RWPE2 (cell line): ENCODE data around the gene LARGE1.

Source experiments
- ATAC-seq: fragments of 200-7000 bp; cut with Tn5 transposase; 3 replicates; pipeline ENCODE4 v1.9.1; 2021; ENCODE audit warnings: low read depth
- DNase-seq: peaks from one replicate; pipeline ENCODE4 v3.0.0-alpha.2; 2020; ENCODE audit warnings: low spot score
- H3K27ac ChIP-seq: fragments of 450-650 bp; 2 replicates; pipeline ENCODE4 v1.5.1; 2017; ENCODE audit warnings: mild to moderate bottlenecking; ENCODE audit not compliant: poor library complexity, severe bottlenecking
- H3K27me3 ChIP-seq: fragments of 250-450 bp; sonication (Bioruptor Pico); 2 replicates; pipeline ENCODE4 v1.5.1; 2021; ENCODE audit warnings: mild to moderate bottlenecking, moderate library complexity; ENCODE audit not compliant: insufficient read depth, poor library complexity, severe bottlenecking
- H3K36me3 ChIP-seq: fragments of 250-450 bp; sonication (Bioruptor Pico); 2 replicates; pipeline ENCODE4 v1.5.1; 2020; ENCODE audit warnings: low read depth, mild to moderate bottlenecking, moderate library complexity
- H3K4me1 ChIP-seq: fragments of 250-450 bp; sonication (Bioruptor Pico); 2 replicates; pipeline ENCODE4 v1.5.1; 2021; ENCODE audit warnings: mild to moderate bottlenecking, moderate library complexity; ENCODE audit not compliant: insufficient read depth, poor library complexity, severe bottlenecking
- H3K4me3 ChIP-seq: fragments of 250-450 bp; sonication (Bioruptor Pico); 2 replicates; pipeline ENCODE4 v1.5.1; 2021; ENCODE audit warnings: mild to moderate bottlenecking, moderate library complexity; ENCODE audit not compliant: severe bottlenecking
- H3K9me3 ChIP-seq: fragments of 250-450 bp; sonication (Bioruptor Pico); 2 replicates; pipeline ENCODE4 v1.5.1; 2021; ENCODE audit warnings: mild to moderate bottlenecking, moderate library complexity; ENCODE audit not compliant: severe bottlenecking
- CTCF ChIP-seq: fragments of 450-650 bp; IDR thresholded peaks from one replicate; pipeline ENCODE4 v1.5.1; 2017; ENCODE audit warnings: mild to moderate bottlenecking, moderate library complexity; ENCODE audit not compliant: poor library complexity, severe bottlenecking

LARGE1 gene

GRCh38 chr22:33743756-33744155 lies 176.5 kb downstream of the LARGE1 start:
- no peaks in the 10 kb centered on the region for H3K27me3 ChIP-seq
- no peak for ATAC-seq
- H3K4me1 ChIP-seq = no peaks in the 10 kb centered on the region
- H3K27ac ChIP-seq = no peak overlapping the region
- no peaks in the 10 kb centered on the region for H3K9me3 ChIP-seq
- no peak for DNase-seq
- no peak for TF ChIP-seq CTCF
- H3K4me3 ChIP-seq = no peak overlapping the region
- no peaks in the 10 kb centered on the region for H3K36me3 ChIP-seq

GRCh38 chr22:33741025-33741424 lies 179.3 kb downstream of the LARGE1 start:
- DNase-seq (no peak), ATAC-seq (no peak)
- H3K36me3 ChIP-seq = no peaks in the 10 kb centered on the region
- no peak for TF ChIP-seq CTCF
- H3K9me3 ChIP-seq = no peaks in the 10 kb centered on the region
- no peaks in the 10 kb centered on the region for H3K27me3 ChIP-seq
- H3K4me1 ChIP-seq = no peaks in the 10 kb centered on the region
- H3K4me3 ChIP-seq = no peak overlapping the region
- H3K27ac ChIP-seq = no peak overlapping the region

- H3K27me3 ChIP-seq = no peaks in the 10 kb centered on the region
These were observed 180.8 kb downstream of the LARGE1 start for GRCh38 chr22:33739516-33739915.

GRCh38 chr22:33737662-33738061 lies 182.6 kb downstream of the LARGE1 start:
- Histone ChIP-seq H3K4me1 (no peaks in the 10 kb centered on the region), H3K36me3 (no peaks in the 10 kb centered on the region), H3K27ac (no peak overlapping the region), H3K4me3 (no peak overlapping the region), H3K27me3 (no peaks in the 10 kb centered on the region), H3K9me3 (no peaks in the 10 kb centered on the region)
- ATAC-seq (no peak), DNase-seq (no peak)
- TF ChIP-seq CTCF = no peak

More at GRCh38 chr22:33739516-33739915, 180.8 kb downstream of the LARGE1 start:
- no peaks in the 10 kb centered on the region for H3K9me3 ChIP-seq
- H3K4me1 ChIP-seq = no peaks in the 10 kb centered on the region
- H3K4me3 ChIP-seq = no peak overlapping the region
- ATAC-seq (no peak), DNase-seq (no peak)
- TF ChIP-seq CTCF = no peak
- no peak overlapping the region for H3K27ac ChIP-seq
- H3K36me3 ChIP-seq = no peaks in the 10 kb centered on the region

- no peak overlapping the region for H3K4me3 ChIP-seq
- no peak for ATAC-seq
These were observed 184.3 kb downstream of the LARGE1 start for GRCh38 chr22:33735978-33736377.

More at GRCh38 chr22:33735978-33736377, 184.3 kb downstream of the LARGE1 start:
- no peak for DNase-seq
- Histone ChIP-seq H3K27ac (no peak overlapping the region), H3K27me3 (no peaks in the 10 kb centered on the region), H3K9me3 (no peaks in the 10 kb centered on the region), H3K4me1 (no peaks in the 10 kb centered on the region), H3K36me3 (no peaks in the 10 kb centered on the region)
- TF ChIP-seq CTCF = no peak
